ENCODE data around the gene SRSF1. TPM values are rescaled to one million over a fixed set of nuclear protein-coding genes. Genes with fewer than 3 reads are reported as not detected.
"Not testable (repeated sequence)": the region's sequence is repeated elsewhere in the genome, so short reads cannot be mapped to it uniquely, and the experiment has no call there.

Gene SRSF1
- total RNA-seq = 100 to 1,000 TPM; 314 to 323 TPM

- DNase-seq = peak; percentile 96
- Mint-ChIP-seq H3K9me3 (no peaks in the 10 kb centered on the region), H3K4me3 (peak within 1 kb of the TSS; percentile 98), H3K4me1 (peaks cover 43% of the 10 kb centered on the region), H3K27ac (peak within 1 kb of the TSS; percentile 99), H3K36me3 (peaks cover 35% of the 10 kb centered on the region), H3K27me3 (no peaks in the 10 kb centered on the region)
- ATAC-seq (ENCODE audit: low read depth) = peak; percentile 86
- POLR2A ChIA-PET = interaction anchor here (0.6 to 4.6 kb wide), 31 partner anchors 10 to 624 kb away, joined by 3 to 49 read pairs (median 4); partner anchors contain the start of genes CUEDC1, DYNLL2, MRPS23 and MTMR4
These were observed at the start of gene SRSF1 for GRCh38 chr17:58006924-58007780. SRSF1 (minus strand) TSS chr17:58007246; CDS start chr17:58007137, 109 bp downstream.

GRCh38 chr17:58056476-58056875, 49.4 kb upstream of the SRSF1 start:
- ATAC-seq (ENCODE audit: low read depth) = no peak
- POLR2A ChIA-PET = no interaction called here
- H3K9me3 Mint-ChIP-seq = no peaks in the 10 kb centered on the region
- no peaks in the 10 kb centered on the region for H3K36me3 Mint-ChIP-seq
- peaks cover 8% of the 10 kb centered on the region for H3K27me3 Mint-ChIP-seq
- no peak for DNase-seq
- H3K4me3 Mint-ChIP-seq = no peak overlapping the region
- H3K4me1 Mint-ChIP-seq = peaks cover 2% of the 10 kb centered on the region
- H3K27ac Mint-ChIP-seq = no peak overlapping the region

GRCh38 chr17:58054641-58055040, 47.6 kb upstream of the SRSF1 start:
- H3K9me3 Mint-ChIP-seq = no peaks in the 10 kb centered on the region
- POLR2A ChIA-PET = no interaction called here
- ATAC-seq (ENCODE audit: low read depth) = no peak
- peaks cover 2% of the 10 kb centered on the region for H3K4me1 Mint-ChIP-seq
- H3K27ac Mint-ChIP-seq = no peak overlapping the region
- DNase-seq = no peak
- no peaks in the 10 kb centered on the region for H3K36me3 Mint-ChIP-seq
- H3K4me3 Mint-ChIP-seq = no peak overlapping the region
- peaks cover 15% of the 10 kb centered on the region for H3K27me3 Mint-ChIP-seq

GRCh38 chr17:58052945-58053715, 46.1 kb upstream of the SRSF1 start:
- Mint-ChIP-seq H3K4me1 (peaks cover 2% of the 10 kb centered on the region), H3K4me3 (no peak overlapping the region), H3K27me3 (peaks cover 12% of the 10 kb centered on the region), H3K36me3 (no peaks in the 10 kb centered on the region), H3K9me3 (no peaks in the 10 kb centered on the region), H3K27ac (no peak overlapping the region)
- ATAC-seq (ENCODE audit: low read depth) = peak; percentile 26
- POLR2A ChIA-PET = interaction anchor here (0.5 kb wide), 1 partner anchor 29 kb away, joined by 3 read pairs; no protein-coding TSS in a partner anchor
- DNase-seq = no peak

- ATAC-seq (ENCODE audit: low read depth) (no peak), DNase-seq (no peak)
- Mint-ChIP-seq H3K9me3 (no peaks in the 10 kb centered on the region), H3K27me3 (peaks cover 10% of the 10 kb centered on the region), H3K4me1 (peaks cover 2% of the 10 kb centered on the region), H3K4me3 (no peak overlapping the region), H3K36me3 (no peaks in the 10 kb centered on the region), H3K27ac (no peak overlapping the region)
- POLR2A ChIA-PET = no interaction called here
These were observed 45.4 kb upstream of the SRSF1 start for GRCh38 chr17:58052407-58052806.

GRCh38 chr17:58051468-58051867, 44.4 kb upstream of the SRSF1 start:
- POLR2A ChIA-PET = no interaction called here
- Mint-ChIP-seq H3K36me3 (no peaks in the 10 kb centered on the region), H3K9me3 (no peaks in the 10 kb centered on the region), H3K4me3 (no peak overlapping the region), H3K27ac (no peak overlapping the region), H3K27me3 (peaks cover 14% of the 10 kb centered on the region), H3K4me1 (peaks cover 1% of the 10 kb centered on the region)
- DNase-seq (no peak), ATAC-seq (ENCODE audit: low read depth) (no peak)

- H3K27ac Mint-ChIP-seq = no peak overlapping the region
- POLR2A ChIA-PET = no interaction called here
These were observed 43.9 kb upstream of the SRSF1 start for GRCh38 chr17:58050966-58051365.

GRCh38 chr17:58049533-58049932, 42.5 kb upstream of the SRSF1 start:
- POLR2A ChIA-PET = no interaction called here
- no peak for ATAC-seq (ENCODE audit: low read depth)
- DNase-seq = no peak
- peaks cover 1% of the 10 kb centered on the region for H3K4me1 Mint-ChIP-seq
- H3K9me3 Mint-ChIP-seq = no peaks in the 10 kb centered on the region
- no peaks in the 10 kb centered on the region for H3K36me3 Mint-ChIP-seq
- no peak overlapping the region for H3K4me3 Mint-ChIP-seq
- no peak overlapping the region for H3K27ac Mint-ChIP-seq
- peaks cover 15% of the 10 kb centered on the region for H3K27me3 Mint-ChIP-seq

More at GRCh38 chr17:58050966-58051365, 43.9 kb upstream of the SRSF1 start:
- Mint-ChIP-seq H3K4me3 (no peak overlapping the region), H3K27me3 (peaks cover 14% of the 10 kb centered on the region), H3K4me1 (peaks cover 1% of the 10 kb centered on the region), H3K9me3 (no peaks in the 10 kb centered on the region), H3K36me3 (no peaks in the 10 kb centered on the region)
- no peak for DNase-seq
- ATAC-seq (ENCODE audit: low read depth) = no peak

GRCh38 chr17:58047376-58048150, 40.5 kb upstream of the SRSF1 start:
- H3K4me1 Mint-ChIP-seq = no peaks in the 10 kb centered on the region
- ATAC-seq (ENCODE audit: low read depth) = no peak
- POLR2A ChIA-PET = no interaction called here
- no peaks in the 10 kb centered on the region for H3K36me3 Mint-ChIP-seq
- H3K4me3 Mint-ChIP-seq = no peak overlapping the region
- H3K27me3 Mint-ChIP-seq = peaks cover 23% of the 10 kb centered on the region
- no peak overlapping the region for H3K27ac Mint-ChIP-seq
- DNase-seq = no peak
- H3K9me3 Mint-ChIP-seq = no peaks in the 10 kb centered on the region

- no peak overlapping the region for H3K27ac Mint-ChIP-seq
- H3K4me3 Mint-ChIP-seq = no peak overlapping the region
- no peaks in the 10 kb centered on the region for H3K9me3 Mint-ChIP-seq
- POLR2A ChIA-PET = no interaction called here
- H3K27me3 Mint-ChIP-seq = peaks cover 26% of the 10 kb centered on the region
- DNase-seq = no peak
- no peaks in the 10 kb centered on the region for H3K4me1 Mint-ChIP-seq
- no peak for ATAC-seq (ENCODE audit: low read depth)
- no peaks in the 10 kb centered on the region for H3K36me3 Mint-ChIP-seq
These were observed 39.4 kb upstream of the SRSF1 start for GRCh38 chr17:58046239-58047094.

GRCh38 chr17:58044256-58044655, 37.2 kb upstream of the SRSF1 start:
- DNase-seq; H3K4me1 Mint-ChIP-seq; ATAC-seq (ENCODE audit: low read depth); H3K4me3 Mint-ChIP-seq; H3K36me3 Mint-ChIP-seq; H3K27ac Mint-ChIP-seq; H3K9me3 Mint-ChIP-seq; POLR2A ChIA-PET: not testable (repeated sequence)
- peaks cover 22% of the 10 kb centered on the region for H3K27me3 Mint-ChIP-seq

GRCh38 chr17:58043221-58044181, 36.5 kb upstream of the SRSF1 start:
- Mint-ChIP-seq H3K27ac (no peak overlapping the region), H3K4me1 (no peaks in the 10 kb centered on the region), H3K36me3 (no peaks in the 10 kb centered on the region), H3K27me3 (peaks cover 22% of the 10 kb centered on the region), H3K4me3 (no peak overlapping the region), H3K9me3 (no peaks in the 10 kb centered on the region)
- no peak for ATAC-seq (ENCODE audit: low read depth)
- POLR2A ChIA-PET = no interaction called here
- no peak for DNase-seq
